Kidney glomerular epithelial cell (primary cell): Measurements from ENCODE around the gene MYOM1.
"Not testable (repeated sequence)": the region's sequence is repeated elsewhere in the genome, so short reads cannot be mapped to it uniquely, and the experiment has no call there.

Source experiments
- DNase-seq: peaks from one replicate; lab custom pipeline; 2025; lab: John Stamatoyannopoulos, UW

The MYOM1 gene

DNA sequence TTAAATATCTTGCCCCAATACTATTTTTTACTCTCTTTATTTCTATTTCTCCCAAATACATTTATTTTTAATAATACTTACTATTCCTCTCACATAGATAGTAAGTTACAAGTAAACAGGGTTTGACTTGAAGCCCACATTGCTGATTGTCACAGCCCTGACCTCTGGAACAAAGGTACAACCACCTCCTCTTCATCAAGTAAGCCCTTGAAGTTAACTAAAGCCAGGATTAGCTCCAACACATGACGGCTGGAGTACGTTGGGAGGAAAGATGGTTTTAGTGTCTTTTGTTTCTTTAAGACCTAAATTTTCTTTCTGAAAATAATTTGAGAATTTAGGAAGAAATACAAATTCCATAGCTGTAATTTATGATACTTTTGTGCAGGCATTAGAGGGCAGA, 949 bp downstream of the MYOM1 start:
- no peak for DNase-seq

DNA sequence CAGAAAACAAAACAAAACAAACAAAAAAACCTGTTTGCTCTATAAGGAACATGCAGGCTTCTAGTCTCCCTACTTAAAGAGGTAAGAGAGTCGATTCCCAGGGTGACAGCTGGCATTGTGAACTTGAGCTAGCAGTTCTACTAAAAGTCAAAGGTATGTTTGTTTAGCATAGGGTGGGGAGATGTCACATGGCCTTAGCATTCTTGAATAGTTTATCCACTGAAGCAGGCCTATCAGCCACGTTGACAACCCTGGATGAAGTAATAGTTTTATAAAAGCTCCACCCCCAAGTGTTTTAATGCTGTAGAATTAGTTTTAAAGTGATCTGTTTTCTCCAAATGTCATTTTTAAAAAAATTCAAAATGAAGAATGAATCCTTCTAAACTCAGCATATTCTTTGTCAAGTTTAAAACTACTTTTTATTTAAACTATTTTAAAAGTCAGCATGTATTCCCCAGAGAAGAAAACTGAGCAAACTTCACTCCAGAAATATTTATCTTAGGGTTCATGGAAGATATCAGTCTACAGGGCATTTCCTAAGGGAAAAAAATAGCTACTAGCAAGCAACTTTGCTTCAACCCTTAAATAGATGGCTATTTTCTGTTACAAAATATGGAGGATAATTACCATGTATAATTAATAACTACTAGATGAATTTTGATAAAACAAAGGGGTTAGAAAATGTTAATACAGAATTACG, 1.7 kb downstream of the MYOM1 start:
- DNase-seq = no peak

- DNase-seq = no peak
These were observed 2.8 kb downstream of the MYOM1 start for GRCh38 chr18:3216987-3217386.

DNA sequence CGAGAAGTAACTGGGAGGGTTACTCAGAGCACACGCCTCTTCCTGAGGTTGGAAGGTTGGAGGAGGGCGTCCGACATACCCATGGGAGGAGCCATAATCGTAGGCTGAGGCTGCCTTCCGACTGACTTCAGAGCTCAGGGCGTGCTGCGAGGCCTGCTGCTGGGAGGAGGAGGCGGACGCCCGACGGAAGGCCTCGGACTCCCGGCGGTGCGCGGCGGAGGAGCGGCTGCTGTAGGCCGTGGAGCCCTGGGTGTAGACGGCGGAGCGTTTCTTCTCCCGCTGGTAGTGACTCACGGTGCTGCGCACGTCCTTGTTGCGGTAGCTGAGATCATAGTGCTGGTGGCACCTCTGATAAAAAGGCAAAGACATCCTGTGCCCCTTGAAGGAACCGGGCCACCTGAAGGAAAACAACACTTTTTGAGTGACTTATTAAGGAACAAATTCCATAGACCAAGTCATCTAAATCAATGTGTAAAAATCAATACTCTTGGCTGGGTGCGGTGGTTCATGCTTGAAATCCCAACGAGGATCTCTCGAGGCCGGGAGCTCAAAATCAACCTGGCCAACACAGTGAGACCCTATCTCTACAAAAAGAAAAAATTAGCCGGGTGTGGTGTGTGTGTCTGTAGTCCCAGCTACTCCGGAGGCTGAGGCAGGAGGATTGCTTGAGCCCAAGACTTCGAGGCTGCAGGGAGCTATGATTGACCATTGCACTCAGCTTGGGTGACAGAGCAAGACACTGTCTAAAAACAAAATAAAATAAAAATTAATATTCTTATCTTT, 4.7 kb downstream of the MYOM1 start:
- DNase-seq = no peak

GRCh38 chr18:3213300-3214059, 6.3 kb downstream of the MYOM1 start:
- DNase-seq = no peak

DNA sequence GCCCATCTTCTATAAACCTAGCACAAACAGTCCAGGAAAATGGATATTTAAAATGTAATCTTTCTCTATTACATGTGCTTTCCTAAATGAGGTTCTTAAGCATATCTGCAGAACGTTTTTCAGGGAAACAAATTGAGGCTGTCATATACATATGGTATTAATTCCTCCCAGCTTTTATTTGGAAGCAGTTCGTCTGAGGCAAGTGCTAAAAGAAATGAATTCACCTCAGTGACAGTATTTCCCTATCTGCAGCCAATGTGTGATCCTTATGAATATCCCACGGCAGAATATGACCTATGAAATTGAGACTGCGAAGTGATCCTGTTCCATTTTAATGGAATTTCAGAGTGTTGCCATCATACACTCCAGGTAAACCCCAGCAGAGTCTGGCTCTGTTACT, 7.1 kb downstream of the MYOM1 start:
- no peak for DNase-seq

DNA sequence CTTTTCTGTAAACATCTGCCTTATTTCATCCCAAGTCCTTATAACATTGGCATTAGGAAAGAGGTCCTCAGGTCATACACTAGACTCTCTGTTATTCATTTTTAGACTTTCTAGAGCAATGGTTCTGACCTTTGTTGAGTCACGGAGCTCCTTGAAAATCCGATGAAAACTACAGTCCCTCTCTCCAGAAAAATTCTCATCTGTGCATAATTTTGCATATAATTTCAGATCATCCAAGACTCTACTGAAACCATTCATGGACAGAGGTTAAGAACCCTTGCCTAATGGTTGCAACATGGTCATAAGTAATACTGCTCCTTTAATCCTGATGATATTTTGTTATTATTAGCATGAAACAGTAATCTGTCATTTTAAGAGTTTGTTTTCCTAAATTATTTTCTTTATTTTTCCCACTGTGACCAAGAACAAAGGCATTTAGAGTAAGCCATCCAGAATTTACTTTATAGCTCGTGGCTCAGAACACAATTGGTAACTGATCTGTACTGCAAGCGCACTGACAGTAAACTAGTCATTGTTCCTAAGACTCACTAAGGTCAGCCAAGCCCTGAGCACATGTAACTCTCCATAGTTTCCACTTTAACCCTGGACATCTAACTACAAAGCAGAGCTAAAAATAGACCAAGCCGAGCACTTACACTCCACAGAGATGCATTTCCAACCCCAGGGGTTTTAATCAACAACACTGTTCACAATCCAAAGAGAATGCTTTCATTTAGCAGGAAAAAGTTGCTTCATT, 8.4 kb downstream of the MYOM1 start:
- peak; percentile 14 for DNase-seq

- no peak for DNase-seq
These were observed 9.8 kb downstream of the MYOM1 start for GRCh38 chr18:3209859-3210569.

DNA sequence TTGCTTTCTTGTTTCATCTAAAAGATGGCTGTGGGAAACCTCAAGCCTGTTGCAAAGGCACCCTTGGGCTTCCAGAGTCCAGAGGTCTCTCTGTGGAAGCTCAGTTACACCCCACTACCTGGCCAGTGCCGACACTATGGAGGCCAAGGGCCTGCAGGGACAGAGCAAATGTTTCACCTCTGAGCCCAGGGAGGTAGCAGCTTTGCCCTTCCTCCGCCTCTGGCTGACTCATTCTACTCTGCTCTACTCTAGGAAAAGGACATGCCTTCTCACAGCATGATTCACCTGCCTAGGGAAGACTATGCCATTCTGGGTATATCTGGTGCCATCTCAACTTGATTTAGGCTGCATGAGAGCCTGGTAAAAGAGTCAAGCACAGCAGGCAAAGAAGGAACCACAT, 12.2 kb downstream of the MYOM1 start:
- DNase-seq = peak; percentile 18

- DNase-seq = no peak
These were observed 14.5 kb downstream of the MYOM1 start for GRCh38 chr18:3205239-3205638.

- no peak for DNase-seq
These were observed 19.7 kb downstream of the MYOM1 start for GRCh38 chr18:3199942-3200645.

DNA sequence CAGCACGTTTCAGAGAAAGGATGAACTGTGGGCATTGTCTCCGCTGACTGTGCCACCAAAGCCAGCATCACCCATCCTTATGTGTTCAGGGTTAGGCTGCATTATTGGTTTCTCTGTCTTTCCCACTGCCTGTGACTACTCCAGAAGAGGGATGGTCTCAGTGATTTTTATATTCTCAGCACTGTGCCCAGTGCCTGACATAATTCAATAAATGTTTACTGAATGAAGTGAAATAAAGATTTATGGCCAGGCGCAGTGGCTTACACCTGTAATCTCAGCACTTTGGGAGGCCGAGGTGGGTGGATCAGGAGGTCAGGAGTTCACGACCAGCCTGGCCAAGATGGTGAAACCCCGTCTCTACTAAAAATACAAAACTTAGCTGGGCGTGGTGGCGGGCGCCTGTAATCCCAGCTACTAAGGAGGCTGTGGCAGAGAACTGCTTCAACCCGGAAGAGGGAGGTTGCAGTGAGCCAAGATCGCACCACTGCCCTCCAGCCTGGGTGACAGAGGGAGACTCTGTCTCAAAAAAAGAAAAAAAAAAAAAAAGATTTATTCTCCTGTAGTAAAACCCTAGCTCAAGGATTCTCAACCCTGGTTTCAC, 21.4 kb downstream of the MYOM1 start:
- not testable (repeated sequence) for DNase-seq

- DNase-seq = no peak
These were observed 24.7 kb downstream of the MYOM1 start for GRCh38 chr18:3194947-3195612.

GRCh38 chr18:3193331-3193730, 26.4 kb downstream of the MYOM1 start:
- DNase-seq = no peak

GRCh38 chr18:3192752-3193151, 27.0 kb downstream of the MYOM1 start:
- DNase-seq = no peak

GRCh38 chr18:3192286-3192685, 27.5 kb downstream of the MYOM1 start:
- DNase-seq = no peak

DNA sequence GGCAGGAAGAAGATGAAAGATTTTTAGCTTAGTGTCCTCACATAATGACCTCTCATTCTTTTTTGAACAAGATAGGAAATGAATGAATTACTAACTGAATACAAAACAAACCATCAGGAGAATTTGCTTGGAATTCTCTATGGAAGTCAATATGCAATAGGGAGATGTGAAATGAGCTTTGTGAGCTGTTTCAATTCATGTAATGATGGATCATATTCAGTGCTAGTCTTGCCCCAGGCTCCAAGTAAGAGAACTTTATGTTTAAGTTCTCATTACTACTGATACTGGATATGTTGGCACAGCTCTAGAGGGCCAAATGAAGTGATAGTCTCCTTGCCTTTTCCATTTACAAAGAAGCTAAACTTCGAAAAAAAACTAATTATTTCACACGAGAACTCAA, 29.2 kb downstream of the MYOM1 start:
- no peak for DNase-seq

DNA sequence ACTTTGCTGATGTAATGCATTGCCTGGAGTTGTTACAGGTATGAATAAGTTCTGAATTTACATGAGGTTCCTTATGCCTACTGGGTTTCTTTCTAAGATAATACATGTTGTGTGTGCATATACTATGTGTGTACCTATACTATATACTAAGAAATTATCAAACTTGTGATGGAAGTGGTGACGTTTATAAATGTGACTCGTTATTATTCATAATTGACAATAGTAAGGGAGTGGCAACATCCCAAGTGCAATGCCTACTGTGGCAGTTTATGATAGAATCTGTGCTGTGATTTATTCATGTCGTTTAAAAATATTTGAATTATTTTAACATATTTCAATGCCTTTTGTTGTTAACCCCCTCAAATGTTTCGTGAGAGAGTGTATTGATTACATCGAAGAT, 29.9 kb downstream of the MYOM1 start:
- no peak for DNase-seq

- no peak for DNase-seq
These were observed 32.8 kb downstream of the MYOM1 start for GRCh38 chr18:3186678-3187658.
